Measurements from ENCODE around the gene ADGRG3. TPM values are rescaled to one million over a fixed set of nuclear protein-coding genes. Genes with fewer than 3 reads are reported as not detected.

ADGRG3 gene
- total RNA-seq, 1 donor from 2014 or later: not detected

DNA sequence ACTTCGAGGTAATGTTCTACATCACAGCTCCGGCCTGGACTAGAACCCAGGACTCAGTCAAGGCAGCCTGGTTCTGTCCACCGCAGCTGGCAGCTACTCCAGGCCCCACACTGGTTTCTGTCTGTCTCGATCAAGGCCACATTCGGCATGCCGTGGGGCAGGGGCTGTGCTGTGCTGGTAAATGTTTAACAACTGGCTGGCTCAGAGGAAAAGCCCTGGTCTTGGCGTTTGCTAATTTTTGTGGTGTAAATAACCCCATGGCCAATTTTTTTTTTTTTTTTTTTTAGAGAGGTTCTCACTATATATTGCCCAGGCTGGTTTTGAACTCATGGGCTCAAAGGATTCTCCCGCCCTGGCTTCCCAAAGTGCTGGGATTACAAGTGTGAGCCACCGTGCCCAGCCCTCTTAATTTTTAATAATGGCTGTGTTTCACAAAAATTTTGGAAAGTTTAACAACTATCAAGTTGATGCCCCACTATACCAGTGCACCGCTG is 26.2 kb downstream of the ADGRG3 start:
- Mint-ChIP-seq H3K4me3 (no peak overlapping the region), H3K4me1 (peaks cover 12% of the 10 kb centered on the region), H3K27ac (ENCODE audit: unreplicated experiment) (no peak overlapping the region), H3K36me3 (ENCODE audit: low read depth) (no peaks in the 10 kb centered on the region), H3K27me3 (ENCODE audit: low read depth) (no peaks in the 10 kb centered on the region), H3K9me3 (no peaks in the 10 kb centered on the region)
- no peak for DNase-seq (ENCODE audit: low read depth, low spot score)
- TF ChIP-seq, protein P1, sequence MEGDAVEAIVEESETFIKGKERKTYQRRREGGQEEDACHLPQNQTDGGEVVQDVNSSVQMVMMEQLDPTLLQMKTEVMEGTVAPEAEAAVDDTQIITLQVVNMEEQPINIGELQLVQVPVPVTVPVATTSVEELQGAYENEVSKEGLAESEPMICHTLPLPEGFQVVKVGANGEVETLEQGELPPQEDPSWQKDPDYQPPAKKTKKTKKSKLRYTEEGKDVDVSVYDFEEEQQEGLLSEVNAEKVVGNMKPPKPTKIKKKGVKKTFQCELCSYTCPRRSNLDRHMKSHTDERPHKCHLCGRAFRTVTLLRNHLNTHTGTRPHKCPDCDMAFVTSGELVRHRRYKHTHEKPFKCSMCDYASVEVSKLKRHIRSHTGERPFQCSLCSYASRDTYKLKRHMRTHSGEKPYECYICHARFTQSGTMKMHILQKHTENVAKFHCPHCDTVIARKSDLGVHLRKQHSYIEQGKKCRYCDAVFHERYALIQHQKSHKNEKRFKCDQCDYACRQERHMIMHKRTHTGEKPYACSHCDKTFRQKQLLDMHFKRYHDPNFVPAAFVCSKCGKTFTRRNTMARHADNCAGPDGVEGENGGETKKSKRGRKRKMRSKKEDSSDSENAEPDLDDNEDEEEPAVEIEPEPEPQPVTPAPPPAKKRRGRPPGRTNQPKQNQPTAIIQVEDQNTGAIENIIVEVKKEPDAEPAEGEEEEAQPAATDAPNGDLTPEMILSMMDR (conservative IDR thresholded peaks at IDR 0.05): no peak

DNA sequence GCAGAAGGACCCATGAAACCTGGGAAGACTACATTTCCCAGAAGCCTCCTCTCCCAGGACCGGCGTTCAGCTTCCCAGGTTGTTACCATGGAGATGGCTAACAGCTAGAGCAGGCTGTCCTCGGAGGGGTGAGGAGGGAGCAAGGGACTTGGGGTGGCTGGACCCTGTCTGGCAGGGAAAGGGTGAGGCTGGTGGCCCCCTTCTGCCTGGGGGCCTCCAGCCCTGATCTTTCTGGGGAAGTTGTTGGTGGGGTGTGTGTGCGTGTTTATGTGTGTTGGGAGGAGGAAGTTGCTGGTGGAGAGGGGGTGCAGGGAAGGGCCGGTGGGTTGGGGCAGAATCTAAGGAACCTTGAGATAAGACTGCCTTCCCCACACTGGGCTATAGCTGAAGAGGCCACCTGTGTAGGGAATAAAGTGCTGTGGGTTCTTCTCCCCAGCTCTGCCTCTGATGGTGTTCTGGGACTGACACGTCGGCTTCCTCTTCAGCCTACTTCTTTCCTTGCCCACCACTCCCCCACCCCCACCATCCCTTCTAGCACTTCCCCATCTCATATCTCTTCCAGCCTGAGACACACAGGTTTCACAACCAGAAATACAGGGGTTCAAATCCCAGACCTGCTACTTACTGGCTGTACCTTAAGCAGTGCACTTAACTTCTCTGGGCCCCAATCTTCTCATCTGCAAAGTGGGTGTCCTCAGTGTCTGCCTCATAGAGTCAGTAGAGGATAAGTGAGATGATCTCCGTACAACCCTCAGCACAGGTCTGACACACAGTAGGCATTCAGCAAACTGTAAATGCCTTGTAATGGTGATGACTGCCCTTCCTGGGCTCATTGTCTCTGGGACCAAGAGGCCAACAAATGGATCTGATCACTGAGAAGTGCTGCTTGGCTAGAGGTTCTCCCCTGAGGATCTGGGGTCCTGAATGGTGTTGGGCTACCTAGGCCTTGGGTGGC is 26.9 kb downstream of the ADGRG3 start, which contains the start of gene DRC7:
Gene DRC7 (plus strand): TSS at position 82 of the 955 bp plus-strand sequence. CDS start 3,144 bp downstream, outside the sequence.
- TF ChIP-seq, protein P1 (conservative IDR thresholded peaks at IDR 0.05): no peak
- H3K27ac Mint-ChIP-seq (ENCODE audit: unreplicated experiment): peak within 1 kb of the TSS; percentile 99

DNA sequence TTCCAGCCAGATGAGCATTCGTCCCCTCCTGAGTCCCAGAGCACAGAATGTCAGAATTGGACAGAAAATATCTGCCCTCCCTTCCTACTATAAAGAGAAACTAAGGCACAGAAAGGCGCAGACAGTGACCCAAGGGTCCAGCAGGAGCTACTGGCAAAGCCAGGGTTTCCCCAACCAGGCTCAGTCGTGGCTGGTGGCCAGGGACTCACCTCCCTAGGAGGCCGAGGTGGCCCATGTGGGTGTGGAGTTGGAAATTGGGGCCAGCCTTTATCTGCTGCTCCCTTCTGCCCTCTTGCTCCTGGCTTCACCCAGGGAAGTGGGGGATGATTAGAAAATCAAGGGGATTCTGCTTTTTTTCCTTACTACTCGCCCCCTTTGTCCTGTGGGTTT is 27.6 kb downstream of the ADGRG3 start:
- no peak overlapping the region for H3K27ac Mint-ChIP-seq (ENCODE audit: unreplicated experiment)
- H3K36me3 Mint-ChIP-seq (ENCODE audit: low read depth): no peaks in the 10 kb centered on the region
- no peaks in the 10 kb centered on the region for H3K9me3 Mint-ChIP-seq
- H3K27me3 Mint-ChIP-seq (ENCODE audit: low read depth): no peaks in the 10 kb centered on the region
- H3K4me3 Mint-ChIP-seq: no peak overlapping the region
- H3K4me1 Mint-ChIP-seq: peaks cover 16% of the 10 kb centered on the region
- TF ChIP-seq, protein P1 (conservative IDR thresholded peaks at IDR 0.05): no peak
- DNase-seq (ENCODE audit: low read depth, low spot score): no peak

More for the DNA sequence above, 26.9 kb downstream of the ADGRG3 start, which contains the start of gene DRC7:
- peak within 1 kb of the TSS; percentile 57 for H3K4me3 Mint-ChIP-seq
- no peaks in the 10 kb centered on the region for H3K36me3 Mint-ChIP-seq (ENCODE audit: low read depth)
- peaks cover 11% of the 10 kb centered on the region for H3K4me1 Mint-ChIP-seq
- H3K9me3 Mint-ChIP-seq: no peaks in the 10 kb centered on the region
- peak; percentile 44 for DNase-seq (ENCODE audit: low read depth, low spot score)
- no peaks in the 10 kb centered on the region for H3K27me3 Mint-ChIP-seq (ENCODE audit: low read depth)

DNA sequence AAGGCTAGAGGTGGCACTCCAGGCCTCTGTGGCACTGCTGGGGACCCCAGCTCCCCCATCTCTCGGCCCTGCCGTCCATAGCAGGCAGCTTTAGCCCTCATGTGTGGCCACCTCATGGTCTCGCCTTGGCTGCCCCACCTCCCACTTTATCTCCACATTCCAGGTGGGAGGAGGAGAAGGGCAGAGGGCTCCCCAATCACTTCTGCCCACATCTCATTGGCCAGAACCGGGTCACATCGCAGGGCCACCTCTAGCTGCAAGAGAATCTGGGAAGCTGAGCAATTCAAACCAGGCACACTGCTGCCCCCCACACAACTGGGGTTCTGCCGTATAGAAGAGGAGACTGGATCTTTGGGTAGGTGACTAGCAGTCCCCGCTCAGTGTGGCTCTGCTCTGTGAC is 28.1 kb downstream of the ADGRG3 start:
- no peaks in the 10 kb centered on the region for H3K27me3 Mint-ChIP-seq (ENCODE audit: low read depth)
- no peak for DNase-seq (ENCODE audit: low read depth, low spot score)
- no peaks in the 10 kb centered on the region for H3K9me3 Mint-ChIP-seq
- TF ChIP-seq, protein P1 (conservative IDR thresholded peaks at IDR 0.05): no peak
- H3K36me3 Mint-ChIP-seq (ENCODE audit: low read depth): no peaks in the 10 kb centered on the region
- H3K27ac Mint-ChIP-seq (ENCODE audit: unreplicated experiment): no peak overlapping the region
- H3K4me1 Mint-ChIP-seq: peaks cover 21% of the 10 kb centered on the region
- no peak overlapping the region for H3K4me3 Mint-ChIP-seq

DNA sequence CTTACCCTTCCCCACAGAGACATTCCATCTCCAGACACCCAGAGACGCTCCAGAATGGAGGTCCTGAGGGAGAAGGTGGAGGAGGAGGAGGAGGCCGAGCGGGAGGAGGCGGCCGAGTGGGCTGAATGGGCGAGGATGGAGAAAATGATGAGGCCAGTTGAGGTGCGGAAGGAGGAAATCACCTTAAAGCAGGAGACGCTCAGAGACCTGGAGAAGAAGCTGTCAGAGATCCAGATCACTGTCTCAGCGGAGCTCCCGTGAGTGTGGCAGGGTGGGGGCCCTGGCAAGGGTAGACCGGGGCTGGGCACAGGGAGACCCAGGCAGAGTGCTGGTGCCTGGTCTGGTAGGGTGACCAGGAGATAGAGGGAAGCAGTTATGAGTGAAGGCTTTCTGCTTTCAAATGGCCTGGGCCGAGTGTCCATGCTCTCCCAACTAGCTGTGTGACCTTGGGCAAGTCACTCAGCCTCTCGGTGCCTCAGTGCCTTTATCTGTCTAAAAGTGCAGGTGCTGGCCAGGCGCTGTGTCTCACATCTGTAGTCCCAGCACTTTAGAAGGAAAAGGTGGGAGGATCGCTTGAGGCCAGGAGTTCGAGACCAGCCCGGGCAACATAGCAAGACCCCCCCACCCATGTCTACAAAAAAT is 29.9 kb downstream of the ADGRG3 start:
- Mint-ChIP-seq H3K4me1 (peaks cover 31% of the 10 kb centered on the region), H3K27ac (ENCODE audit: unreplicated experiment) (peak overlapping the region; percentile 35), H3K9me3 (no peaks in the 10 kb centered on the region), H3K36me3 (ENCODE audit: low read depth) (no peaks in the 10 kb centered on the region), H3K4me3 (no peak overlapping the region), H3K27me3 (ENCODE audit: low read depth) (no peaks in the 10 kb centered on the region)
- TF ChIP-seq, protein P1 (conservative IDR thresholded peaks at IDR 0.05): no peak
- DNase-seq (ENCODE audit: low read depth, low spot score): no peak
